ENCODE results near the gene NTRK3.

NTRK3 gene

GRCh38 chr15:87971076-87971475 lies 285.5 kb downstream of the NTRK3 start:
- CTCF ChIA-PET = no interaction called here
- TF ChIP-seq FOXA1 (IDR thresholded peaks at IDR 0.05) (no peak), FOXK2 (IDR thresholded peaks at IDR 0.05) (no peak), HDGF (IDR thresholded peaks at IDR 0.05; ENCODE audit: borderline replicate concordance) (no peak), ELF4 (IDR thresholded peaks at IDR 0.05) (no peak), TARDBP (IDR thresholded peaks at IDR 0.05) (no peak), BHLHE40 (IDR thresholded peaks at IDR 0.05; ENCODE audit: borderline replicate concordance) (no peak), LEF1 (IDR thresholded peaks at IDR 0.05; ENCODE audit: borderline replicate concordance) (no peak), SUZ12 (IDR thresholded peaks at IDR 0.05) (no peak), CTBP1 (IDR thresholded peaks at IDR 0.05; ENCODE audit: borderline replicate concordance) (no peak), ZNF384 (IDR thresholded peaks at IDR 0.05) (no peak), NFRKB (IDR thresholded peaks at IDR 0.05) (no peak)
- POLR2A ChIA-PET = no interaction called here
- no peak for DNase-seq (ENCODE audit: extremely low spot score)

- ChIA-PET POLR2A (no interaction called here), CTCF (no interaction called here)
- no peak for DNase-seq (ENCODE audit: extremely low spot score)
- TF ChIP-seq FOXK2 (IDR thresholded peaks at IDR 0.05) (no peak), BHLHE40 (IDR thresholded peaks at IDR 0.05; ENCODE audit: borderline replicate concordance) (no peak), NFRKB (IDR thresholded peaks at IDR 0.05) (no peak), ARNT (IDR thresholded peaks at IDR 0.05) (no peak), PKNOX1 (IDR thresholded peaks at IDR 0.05) (no peak), FOXA1 (IDR thresholded peaks at IDR 0.05) (no peak), SP1 (IDR thresholded peaks at IDR 0.05) (no peak)
Measured at GRCh38 chr15:87967951-87968350, 288.6 kb downstream of the NTRK3 start.

- POLR2A ChIA-PET = no interaction called here
- CTCF ChIA-PET = no interaction called here
- DNase-seq (ENCODE audit: extremely low spot score) = no peak
- TF ChIP-seq PKNOX1 (IDR thresholded peaks at IDR 0.05) = no peak
- TF ChIP-seq LEF1 (IDR thresholded peaks at IDR 0.05; ENCODE audit: borderline replicate concordance) = no peak
- no peak for TF ChIP-seq FOXM1 (IDR thresholded peaks at IDR 0.05; ENCODE audit: borderline replicate concordance)
- no peak for TF ChIP-seq FOXA1 (IDR thresholded peaks at IDR 0.05)
- TF ChIP-seq ELF4 (IDR thresholded peaks at IDR 0.05) = no peak
- no peak for TF ChIP-seq L3MBTL2 (conservative IDR thresholded peaks at IDR 0.05)
- no peak for TF ChIP-seq ZNF384 (IDR thresholded peaks at IDR 0.05)
- no peak for TF ChIP-seq SP1 (IDR thresholded peaks at IDR 0.05)
- no peak for TF ChIP-seq HDGF (IDR thresholded peaks at IDR 0.05; ENCODE audit: borderline replicate concordance)
Measured at GRCh38 chr15:87965304-87965703, 291.2 kb downstream of the NTRK3 start.

GRCh38 chr15:87962428-87962827 lies 294.1 kb downstream of the NTRK3 start:
- CTCF ChIA-PET = interaction anchor here (0.6 kb wide), 2 partner anchors 21 to 656 kb away, joined by 4 read pairs; no protein-coding TSS in a partner anchor
- POLR2A ChIA-PET = no interaction called here
- no peak for DNase-seq (ENCODE audit: extremely low spot score)
- TF ChIP-seq L3MBTL2 (conservative IDR thresholded peaks at IDR 0.05) (no peak), BHLHE40 (IDR thresholded peaks at IDR 0.05; ENCODE audit: borderline replicate concordance) (no peak), LEF1 (IDR thresholded peaks at IDR 0.05; ENCODE audit: borderline replicate concordance) (no peak), HDGF (IDR thresholded peaks at IDR 0.05; ENCODE audit: borderline replicate concordance) (no peak), CTBP1 (IDR thresholded peaks at IDR 0.05; ENCODE audit: borderline replicate concordance) (no peak), ZNF384 (IDR thresholded peaks at IDR 0.05) (no peak), SUZ12 (IDR thresholded peaks at IDR 0.05) (no peak), ARNT (IDR thresholded peaks at IDR 0.05) (no peak), FOXK2 (IDR thresholded peaks at IDR 0.05) (no peak), ELF4 (IDR thresholded peaks at IDR 0.05) (no peak), FOXM1 (IDR thresholded peaks at IDR 0.05; ENCODE audit: borderline replicate concordance) (no peak), SP1 (IDR thresholded peaks at IDR 0.05) (no peak), PKNOX1 (IDR thresholded peaks at IDR 0.05) (no peak), NFRKB (IDR thresholded peaks at IDR 0.05) (no peak), FOXA1 (IDR thresholded peaks at IDR 0.05) (no peak)

- CTCF ChIA-PET = interaction anchor here (0.6 kb wide), 2 partner anchors 20 to 655 kb away, joined by 4 read pairs; no protein-coding TSS in a partner anchor
- no peak for TF ChIP-seq FOXA1 (IDR thresholded peaks at IDR 0.05)
- TF ChIP-seq FOXK2 (IDR thresholded peaks at IDR 0.05) = no peak
- no peak for TF ChIP-seq TARDBP (IDR thresholded peaks at IDR 0.05)
- TF ChIP-seq LEF1 (IDR thresholded peaks at IDR 0.05; ENCODE audit: borderline replicate concordance) = no peak
- no peak for TF ChIP-seq BHLHE40 (IDR thresholded peaks at IDR 0.05; ENCODE audit: borderline replicate concordance)
- TF ChIP-seq ARNT (IDR thresholded peaks at IDR 0.05) = no peak
- no peak for TF ChIP-seq HDGF (IDR thresholded peaks at IDR 0.05; ENCODE audit: borderline replicate concordance)
- TF ChIP-seq CTBP1 (IDR thresholded peaks at IDR 0.05; ENCODE audit: borderline replicate concordance) = no peak
- TF ChIP-seq ZNF384 (IDR thresholded peaks at IDR 0.05) = no peak
- no peak for TF ChIP-seq SP1 (IDR thresholded peaks at IDR 0.05)
- no peak for TF ChIP-seq PKNOX1 (IDR thresholded peaks at IDR 0.05)
- DNase-seq (ENCODE audit: extremely low spot score) = no peak
- POLR2A ChIA-PET = no interaction called here
Measured at GRCh38 chr15:87961851-87962420, 294.6 kb downstream of the NTRK3 start.

- TF ChIP-seq LEF1 (IDR thresholded peaks at IDR 0.05; ENCODE audit: borderline replicate concordance) = no peak
- TF ChIP-seq PKNOX1 (IDR thresholded peaks at IDR 0.05) = no peak
- ChIA-PET CTCF (interaction anchor here (0.6 to 1.2 kb wide), 4 partner anchors 10 to 638 kb away, joined by 3 to 6 read pairs (median 4); no protein-coding TSS in a partner anchor), POLR2A (no interaction called here)
- DNase-seq (ENCODE audit: extremely low spot score) = no peak
Measured at GRCh38 chr15:87959662-87960061, 296.9 kb downstream of the NTRK3 start.

All from HEK293T (cell line).